ENCODE data around the gene POLR1G. TPM values are rescaled to one million over a fixed set of nuclear protein-coding genes. Genes with fewer than 3 reads are reported as not detected.

The POLR1G gene
- total and polyA plus RNA-seq, 9 of the 15 experiments (the other 6 are each of a cell fraction or from before 2014, with no cell fraction given) = 3.0 to 50.1 (median 27.4) TPM

DNA sequence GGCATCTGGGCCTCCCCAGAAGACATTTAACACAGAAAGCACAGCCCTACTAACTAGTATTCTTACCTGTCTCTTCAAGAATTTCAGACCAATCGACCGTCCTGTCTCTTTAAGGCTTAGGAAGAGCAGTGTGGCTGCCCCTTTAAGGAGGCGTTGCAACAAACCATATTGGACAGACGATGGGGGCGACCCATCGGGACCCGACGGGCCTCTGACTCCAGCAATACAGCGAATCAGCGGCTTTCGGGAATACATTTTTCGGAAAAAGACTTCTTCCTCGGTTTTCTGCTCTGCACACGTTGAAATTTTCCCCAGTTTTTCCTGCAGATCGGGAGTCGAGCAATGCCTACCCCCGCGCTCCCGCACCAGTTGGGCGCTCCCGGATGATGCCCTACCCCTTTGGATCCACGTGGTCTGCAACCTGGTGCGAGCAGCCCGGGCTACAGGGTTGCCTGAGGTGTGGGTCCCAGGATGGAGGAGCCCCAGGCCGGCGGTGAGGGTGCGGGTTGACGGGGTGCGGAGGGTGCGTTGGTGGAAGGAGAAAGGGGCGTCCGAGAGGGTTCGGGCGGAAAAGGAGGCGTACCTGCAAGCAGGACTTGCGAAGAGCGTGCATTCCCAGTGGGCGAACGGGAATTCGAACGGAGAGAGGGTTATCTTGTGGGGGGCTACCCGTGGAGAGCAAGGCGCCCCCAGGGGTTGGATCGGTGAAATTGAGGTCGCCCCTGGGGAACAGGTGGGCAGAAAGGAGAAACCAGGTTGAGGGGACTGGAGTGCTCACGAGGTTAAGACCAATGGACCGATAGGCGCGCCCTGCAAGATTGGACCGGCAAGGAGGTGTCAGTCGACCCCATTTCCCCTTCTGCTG, at the start of gene POLR1G (continued):
- no peak for TF ChIP-seq HNRNPH1 (optimal IDR thresholded peaks at IDR 0.05; ENCODE audit: low read depth, low read length)
- TF ChIP-seq, protein P1, sequence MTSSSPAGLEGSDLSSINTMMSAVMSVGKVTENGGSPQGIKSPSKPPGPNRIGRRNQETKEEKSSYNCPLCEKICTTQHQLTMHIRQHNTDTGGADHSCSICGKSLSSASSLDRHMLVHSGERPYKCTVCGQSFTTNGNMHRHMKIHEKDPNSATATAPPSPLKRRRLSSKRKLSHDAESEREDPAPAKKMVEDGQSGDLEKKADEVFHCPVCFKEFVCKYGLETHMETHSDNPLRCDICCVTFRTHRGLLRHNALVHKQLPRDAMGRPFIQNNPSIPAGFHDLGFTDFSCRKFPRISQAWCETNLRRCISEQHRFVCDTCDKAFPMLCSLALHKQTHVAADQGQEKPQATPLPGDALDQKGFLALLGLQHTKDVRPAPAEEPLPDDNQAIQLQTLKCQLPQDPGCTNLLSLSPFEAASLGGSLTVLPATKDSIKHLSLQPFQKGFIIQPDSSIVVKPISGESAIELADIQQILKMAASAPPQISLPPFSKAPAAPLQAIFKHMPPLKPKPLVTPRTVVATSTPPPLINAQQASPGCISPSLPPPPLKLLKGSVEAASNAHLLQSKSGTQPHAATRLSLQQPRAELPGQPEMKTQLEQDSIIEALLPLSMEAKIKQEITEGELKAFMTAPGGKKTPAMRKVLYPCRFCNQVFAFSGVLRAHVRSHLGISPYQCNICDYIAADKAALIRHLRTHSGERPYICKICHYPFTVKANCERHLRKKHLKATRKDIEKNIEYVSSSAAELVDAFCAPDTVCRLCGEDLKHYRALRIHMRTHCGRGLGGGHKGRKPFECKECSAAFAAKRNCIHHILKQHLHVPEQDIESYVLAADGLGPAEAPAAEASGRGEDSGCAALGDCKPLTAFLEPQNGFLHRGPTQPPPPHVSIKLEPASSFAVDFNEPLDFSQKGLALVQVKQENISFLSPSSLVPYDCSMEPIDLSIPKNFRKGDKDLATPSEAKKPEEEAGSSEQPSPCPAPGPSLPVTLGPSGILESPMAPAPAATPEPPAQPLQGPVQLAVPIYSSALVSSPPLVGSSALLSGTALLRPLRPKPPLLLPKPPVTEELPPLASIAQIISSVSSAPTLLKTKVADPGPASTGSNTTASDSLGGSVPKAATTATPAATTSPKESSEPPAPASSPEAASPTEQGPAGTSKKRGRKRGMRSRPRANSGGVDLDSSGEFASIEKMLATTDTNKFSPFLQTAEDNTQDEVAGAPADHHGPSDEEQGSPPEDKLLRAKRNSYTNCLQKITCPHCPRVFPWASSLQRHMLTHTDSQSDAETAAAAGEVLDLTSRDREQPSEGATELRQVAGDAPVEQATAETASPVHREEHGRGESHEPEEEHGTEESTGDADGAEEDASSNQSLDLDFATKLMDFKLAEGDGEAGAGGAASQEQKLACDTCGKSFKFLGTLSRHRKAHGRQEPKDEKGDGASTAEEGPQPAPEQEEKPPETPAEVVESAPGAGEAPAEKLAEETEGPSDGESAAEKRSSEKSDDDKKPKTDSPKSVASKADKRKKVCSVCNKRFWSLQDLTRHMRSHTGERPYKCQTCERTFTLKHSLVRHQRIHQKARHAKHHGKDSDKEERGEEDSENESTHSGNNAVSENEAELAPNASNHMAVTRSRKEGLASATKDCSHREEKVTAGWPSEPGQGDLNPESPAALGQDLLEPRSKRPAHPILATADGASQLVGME (CRISPR knock-in tag; IDR thresholded peaks at IDR 0.05) = 0 out of 2 replicates have a peak, but pooled peaks have one; percentile 7
- TF ChIP-seq ZNF444 (CRISPR knock-in tag; IDR thresholded peaks at IDR 0.05) = no peak
- TF ChIP-seq SMARCA5 (IDR thresholded peaks at IDR 0.05) = no peak
- no peak for TF ChIP-seq WHSC1 (IDR thresholded peaks at IDR 0.05; ENCODE audit: low read length)
- TF ChIP-seq, protein P2, sequence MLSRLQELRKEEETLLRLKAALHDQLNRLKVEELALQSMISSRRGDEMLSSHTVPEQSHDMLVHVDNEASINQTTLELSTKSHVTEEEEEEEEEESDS (CRISPR knock-in tag; IDR thresholded peaks at IDR 0.05) = no peak
- 0 out of 2 replicates have a peak, but pooled peaks have one; percentile 73 for TF ChIP-seq SMAD3 (CRISPR knock-in tag; conservative IDR thresholded peaks at IDR 0.05)
- TF ChIP-seq, protein P3, sequence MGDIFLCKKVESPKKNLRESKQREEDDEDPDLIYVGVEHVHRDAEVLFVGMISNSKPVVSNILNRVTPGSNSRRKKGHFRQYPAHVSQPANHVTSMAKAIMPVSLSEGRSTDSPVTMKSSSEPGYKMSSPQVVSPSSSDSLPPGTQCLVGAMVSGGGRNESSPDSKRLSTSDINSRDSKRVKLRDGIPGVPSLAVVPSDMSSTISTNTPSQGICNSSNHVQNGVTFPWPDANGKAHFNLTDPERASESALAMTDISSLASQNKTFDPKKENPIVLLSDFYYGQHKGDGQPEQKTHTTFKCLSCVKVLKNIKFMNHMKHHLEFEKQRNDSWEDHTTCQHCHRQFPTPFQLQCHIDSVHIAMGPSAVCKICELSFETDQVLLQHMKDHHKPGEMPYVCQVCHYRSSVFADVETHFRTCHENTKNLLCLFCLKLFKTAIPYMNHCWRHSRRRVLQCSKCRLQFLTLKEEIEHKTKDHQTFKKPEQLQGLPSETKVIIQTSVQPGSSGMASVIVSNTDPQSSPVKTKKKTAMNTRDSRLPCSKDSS (IDR thresholded peaks at IDR 0.05; ENCODE audit: low read depth, partially characterized antibody) = no peak
- TF ChIP-seq GABPB1 (CRISPR knock-in tag; IDR thresholded peaks at IDR 0.05) = peak; percentile 53
- TF ChIP-seq PRMT5 (CRISPR knock-in tag; IDR thresholded peaks at IDR 0.05) = no peak
- no peak for TF ChIP-seq ZNF766 (CRISPR knock-in tag; conservative IDR thresholded peaks at IDR 0.05)
- TF ChIP-seq ARNT (IDR thresholded peaks at IDR 0.05) = peak in 1 of 2 experiments; percentile 63; a peak in 1 of 4 replicates

All from K562 (cell line).